Upper lobe of left lung (tissue), 6 donors: Measurements from ENCODE around the gene PPP1R15B. TPM values are rescaled to one million over a fixed set of nuclear protein-coding genes. Genes with fewer than 3 reads are reported as not detected.

Source experiments
- ATAC-seq, 2 donors: fragments of 200-7000 bp; cut with Tn5 transposase; one replicate each; pipeline ENCODE4 v1.9.1; 2022; ENCODE audit warnings: mild to moderate bottlenecking in 2 of 2, moderate library complexity in 2 of 2; ENCODE audit not compliant: low FRiP score in 2 of 2
- DNase-seq, 2 donors: peaks; one replicate each; pipeline ENCODE4 v3.0.0-alpha.2; 2019 to 2020
- H3K27ac ChIP-seq, 4 donors: fragments of 200-600 bp; sonication (generic); one replicate each; pipeline ENCODE4 v1.5.1; 2016 to 2019
- H3K27me3 ChIP-seq, 4 donors: fragments of 200-600 bp; sonication (generic); one replicate each; pipeline ENCODE4 v1.5.1; 2017 to 2019
- H3K36me3 ChIP-seq, 4 donors: fragments of 200-600 bp; sonication (generic); one replicate each; pipeline ENCODE4 v1.5.1; 2016 to 2019
- H3K4me1 ChIP-seq, 4 donors: fragments of 200-600 bp; sonication (generic); one replicate each; pipeline ENCODE4 v1.5.1; 2018 to 2019
- H3K4me3 ChIP-seq, 4 donors: fragments of 200-600 bp; sonication (generic); one replicate each; pipeline ENCODE4 v1.5.1; 2017 to 2019; ENCODE audit warnings: mild to moderate bottlenecking in 2 of 4, moderate library complexity in 1 of 4
- H3K9me3 ChIP-seq, 4 donors: fragments of 200-600 bp; sonication (generic); one replicate each; pipeline ENCODE4 v1.5.1; 2018 to 2019
- CTCF ChIP-seq, 6 experiments: fragments of 450-650 bp in 4 of 6; fragments of 200-600 bp in 2 of 6; sonication (generic) in 2 of 6; IDR thresholded peaks; one replicate each; pipeline ENCODE4 v1.5.1; 2016 to 2019; ENCODE audit warnings: antibody characterized with exemption in 6 of 6
- EP300 ChIP-seq, 4 donors: sonication (generic); formaldehyde crosslinking; IDR thresholded peaks; one replicate each; pipeline ENCODE4 v1.5.1; 2017; ENCODE audit warnings: antibody characterized with exemption in 4 of 4, control low read depth in 2 of 4
- POLR2A ChIP-seq, 4 donors: fragments of 450-650 bp; IDR thresholded peaks; one replicate each; pipeline ENCODE4 v1.5.1; 2016 to 2017; ENCODE audit warnings: antibody characterized with exemption in 4 of 4, mild to moderate bottlenecking in 2 of 4
- POLR2AphosphoS5 ChIP-seq, 2 donors: sonication (generic); formaldehyde crosslinking; IDR thresholded peaks; one replicate each; pipeline ENCODE4 v1.5.1; 2017; ENCODE audit warnings: antibody characterized with exemption in 2 of 2
- WGBS, 2 donors: methylation state at CpG; one replicate each; pipeline ENCODE4 v1.1.5; 2017 to 2018; 5-methylcytosine and 5-hydroxymethylcytosine counted together
- total RNA-seq, 6 donors: library from RNA; depleted of rRNA in 4 of 6; stranded (reverse); fragments of >200 nt in 4 of 6; gene quantifications; one replicate each; pipeline versions ENCODE4 v1.1.0 to v1.2.1, GENCODE V29; 2016 to 2021
- donor health status: DM: no; HTN: no; CAD: no; lungs with moderate emphysema.
- donor health status: DM: no; HTN: yes; CAD: no; lungs with severe emphysema.

PPP1R15B gene
- total RNA-seq, 6 donors from 2014 or later: 30.4 to 67.8 (median 44.2) TPM

- H3K27me3 ChIP-seq: peaks cover 0 to 8% (median 5%) of the 10 kb centered on the region in 4 donors
- no peak for ATAC-seq
Observed at GRCh38 chr1:204373911-204374310, 37.7 kb downstream of the PPP1R15B start.

GRCh38 chr1:204370176-204370575, 41.4 kb downstream of the PPP1R15B start:
- no peak for DNase-seq
- TF ChIP-seq POLR2A (IDR thresholded peaks at IDR 0.05) (no peak), CTCF (IDR thresholded peaks at IDR 0.05) (no peak), POLR2AphosphoS5 (IDR thresholded peaks at IDR 0.05) (no peak), EP300 (IDR thresholded peaks at IDR 0.05) (no peak)
- Histone ChIP-seq H3K36me3 (no peaks in the 10 kb centered on the region), H3K9me3 (no peaks in the 10 kb centered on the region), H3K27ac (no peak overlapping the region), H3K4me3 (no peak overlapping the region), H3K4me1 (no peaks in the 10 kb centered on the region), H3K27me3 (no peaks in the 10 kb centered on the region)
- WGBS, 2 donors: 85 to 86% methylated on average over 10 of the region's 10 CpGs
- ATAC-seq: no peak

More at GRCh38 chr1:204373911-204374310, 37.7 kb downstream of the PPP1R15B start:
- Histone ChIP-seq H3K27ac (no peak overlapping the region), H3K9me3 (no peaks in the 10 kb centered on the region), H3K36me3 (no peaks in the 10 kb centered on the region), H3K4me3 (no peak overlapping the region), H3K4me1 (peaks cover 10 to 17% (median 13%) of the 10 kb centered on the region in 4 donors)
- TF ChIP-seq POLR2AphosphoS5 (IDR thresholded peaks at IDR 0.05) (no peak), EP300 (IDR thresholded peaks at IDR 0.05) (no peak), POLR2A (IDR thresholded peaks at IDR 0.05) (no peak), CTCF (IDR thresholded peaks at IDR 0.05) (no peak)
- 74 to 83% methylated on average over 4 of the region's 4 CpGs for WGBS, 2 donors
- no peak for DNase-seq

- WGBS, 2 donors: 42 to 45% methylated on average over 11 to 13 of the region's 13 CpGs
- no peak for ATAC-seq
- DNase-seq: no peak
- H3K4me1 ChIP-seq: peaks cover 0 to 1% (median 0%) of the 10 kb centered on the region in 4 donors
- no peaks in the 10 kb centered on the region for H3K9me3 ChIP-seq
- H3K27me3 ChIP-seq: no peaks in the 10 kb centered on the region
- TF ChIP-seq EP300 (IDR thresholded peaks at IDR 0.05) (no peak), POLR2AphosphoS5 (IDR thresholded peaks at IDR 0.05) (no peak), CTCF (IDR thresholded peaks at IDR 0.05) (no peak), POLR2A (IDR thresholded peaks at IDR 0.05) (no peak)
- no peaks in the 10 kb centered on the region for H3K36me3 ChIP-seq
- no peak overlapping the region for H3K4me3 ChIP-seq
- H3K27ac ChIP-seq: no peak overlapping the region
Observed at GRCh38 chr1:204368996-204369726, 42.5 kb downstream of the PPP1R15B start.

GRCh38 chr1:204367956-204368355, 43.7 kb downstream of the PPP1R15B start:
- no peak overlapping the region for H3K4me3 ChIP-seq
- TF ChIP-seq POLR2A (IDR thresholded peaks at IDR 0.05): no peak
- TF ChIP-seq CTCF (IDR thresholded peaks at IDR 0.05): no peak
- no peaks in the 10 kb centered on the region for H3K36me3 ChIP-seq
- H3K27me3 ChIP-seq: no peaks in the 10 kb centered on the region
- H3K4me1 ChIP-seq: peaks cover 3 to 12% (median 9%) of the 10 kb centered on the region in 4 donors
- no peak overlapping the region for H3K27ac ChIP-seq
- DNase-seq (no peak), ATAC-seq (no peak)
- H3K9me3 ChIP-seq: no peaks in the 10 kb centered on the region
- WGBS, 2 donors: 60 to 74% methylated on average over 10 of the region's 10 CpGs
